CD4-positive, alpha-beta T cell treated with Interleukin-17A for 1 hour (primary cell): ENCODE results near the gene GPR139.

ENCODE experiments used
- DNase-seq: peaks from one replicate; pipeline ENCODE4 v3.0.0-alpha.2; 2020

GPR139 gene

GRCh38 chr16:20051611-20052010, 22.1 kb downstream of the GPR139 start:
- no peak for DNase-seq

DNA sequence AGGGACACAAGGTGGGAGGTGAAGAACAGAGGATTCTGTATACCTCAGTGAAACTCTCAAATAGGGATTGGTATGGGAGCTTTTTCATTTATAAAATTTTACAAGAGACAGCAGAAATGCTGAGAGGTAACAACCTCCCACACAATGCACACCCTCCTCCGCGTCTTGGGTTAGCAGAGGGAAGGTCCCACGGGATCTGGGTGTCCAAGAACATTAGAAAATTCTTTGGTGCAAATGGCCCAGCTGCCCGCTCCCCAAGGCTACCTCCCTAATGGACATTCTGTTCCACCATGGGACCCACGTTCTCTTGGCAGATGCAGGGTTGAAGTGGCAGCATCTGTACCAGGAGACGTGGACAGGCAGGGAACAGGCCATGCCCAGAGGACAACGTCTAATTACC, 22.5 kb downstream of the GPR139 start:
- no peak for DNase-seq

GRCh38 chr16:20049831-20050230, 23.9 kb downstream of the GPR139 start:
- no peak for DNase-seq

DNA sequence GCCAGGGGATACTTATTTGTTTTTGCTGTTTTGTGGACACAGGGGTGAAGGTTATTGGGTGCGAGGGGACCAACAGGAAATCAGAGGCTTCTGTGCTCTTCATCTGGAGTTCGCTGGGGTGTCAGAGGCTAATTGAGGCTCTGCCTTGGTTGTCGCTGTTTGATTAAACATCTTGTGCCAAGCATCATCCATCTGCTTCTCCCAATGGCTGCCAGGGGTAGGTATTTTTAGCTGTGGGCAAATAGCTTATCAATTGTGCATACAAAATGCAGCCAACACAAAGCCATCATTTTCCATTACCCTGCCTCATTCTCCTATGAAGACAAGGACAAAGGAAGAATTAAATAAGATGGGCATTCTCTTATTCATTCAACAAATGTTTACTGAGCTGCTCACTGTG, 27.8 kb downstream of the GPR139 start:
- no peak for DNase-seq

DNA sequence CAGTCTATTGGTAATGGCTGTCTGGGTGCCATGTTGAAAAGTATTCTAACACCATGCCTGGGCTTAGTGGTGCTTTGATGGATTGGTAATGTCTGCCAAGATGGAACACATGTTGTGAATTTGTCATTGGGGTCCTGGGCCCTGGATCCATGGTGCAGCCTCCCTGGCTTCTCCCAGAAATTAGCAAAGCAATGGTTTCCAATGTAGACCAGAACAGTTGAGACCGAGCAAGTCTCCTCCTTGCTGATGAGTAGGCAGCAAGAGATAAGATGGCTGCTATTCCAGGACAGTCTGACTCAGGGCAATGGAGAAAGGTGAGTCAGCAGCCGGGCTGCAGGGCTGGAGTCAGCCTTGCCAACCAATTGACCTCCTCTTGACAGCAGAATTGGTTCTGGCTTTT, 30.8 kb downstream of the GPR139 start:
- DNase-seq, result no peak

DNA sequence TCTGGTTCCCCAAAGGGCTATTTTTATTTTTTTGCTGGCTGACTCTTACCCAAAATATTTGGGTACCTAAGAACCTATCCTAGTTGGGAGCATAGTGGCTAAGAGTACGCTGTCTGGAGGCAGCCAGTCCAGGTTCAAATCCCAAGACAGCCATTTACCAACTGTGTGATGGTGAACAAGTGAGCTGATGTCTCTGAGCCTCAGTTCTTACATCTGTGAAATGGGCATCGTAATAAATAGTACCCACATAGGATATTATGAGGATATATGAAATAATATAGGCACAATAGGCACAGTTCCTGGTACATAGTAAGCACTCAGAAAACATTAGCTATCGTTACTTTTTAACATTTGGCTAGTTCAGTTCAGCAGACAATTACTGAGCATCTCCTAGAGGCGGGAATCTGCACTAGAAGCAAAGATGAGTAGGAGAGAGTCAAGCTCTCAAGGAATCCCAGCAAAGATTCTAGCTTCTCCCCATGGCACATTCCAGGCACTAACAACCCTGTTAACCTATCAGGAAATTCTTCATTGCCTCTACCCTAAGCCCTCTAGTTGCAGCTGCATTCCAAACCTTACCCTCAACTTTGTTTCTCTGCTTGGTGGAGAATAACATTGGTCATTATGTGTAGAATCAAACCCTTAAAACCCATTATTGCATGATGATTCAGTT, 31.6 kb downstream of the GPR139 start:
- DNase-seq, result no peak

- no peak for DNase-seq
Observed at GRCh38 chr16:20040011-20040410, 33.7 kb downstream of the GPR139 start.

DNA sequence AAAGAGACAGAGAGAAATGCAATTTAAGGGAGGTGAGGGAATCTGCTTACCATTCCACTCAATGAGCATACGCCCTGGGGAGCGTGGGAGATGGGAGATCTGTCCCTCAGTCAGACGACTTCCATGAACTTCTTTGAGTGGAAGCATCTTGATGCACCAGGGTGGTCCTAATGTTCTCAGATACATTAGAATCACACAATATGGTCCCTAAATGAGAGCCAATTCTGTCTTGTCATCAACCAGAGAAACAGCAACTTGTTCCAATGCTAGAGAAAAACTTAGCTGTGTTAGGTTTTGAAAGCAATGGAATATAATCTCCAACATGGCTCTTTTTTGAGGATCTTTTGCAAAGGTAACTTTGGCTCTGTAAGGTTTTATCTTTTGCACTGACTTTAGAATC, 44.1 kb downstream of the GPR139 start:
- DNase-seq, result no peak

GRCh38 chr16:20026361-20027072, 47.2 kb downstream of the GPR139 start:
- DNase-seq, result no peak

- DNase-seq, result no peak
Observed at GRCh38 chr16:20023190-20023589, 50.5 kb downstream of the GPR139 start.

- no peak for DNase-seq
Observed at GRCh38 chr16:20020976-20021375, 52.7 kb downstream of the GPR139 start.

DNA sequence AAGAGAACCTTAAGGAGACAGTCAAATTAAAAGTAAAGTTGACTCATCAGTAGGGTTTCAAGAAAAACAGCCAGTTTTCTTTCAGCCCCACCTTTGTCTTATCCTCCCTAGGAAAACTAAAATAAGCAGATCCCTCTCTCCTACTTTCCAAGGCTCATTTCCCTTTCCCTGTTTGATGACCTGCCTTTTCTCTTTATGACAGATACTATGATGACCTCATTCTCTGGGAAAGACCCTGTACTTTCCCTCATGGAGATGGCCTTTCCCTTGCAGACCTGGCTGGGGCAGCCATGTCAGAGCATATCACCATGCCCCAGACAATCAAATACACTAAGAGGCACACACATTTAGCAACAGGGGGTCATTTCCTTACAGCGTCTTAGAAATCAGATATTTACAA, 53.6 kb downstream of the GPR139 start:
- DNase-seq, result no peak

DNA sequence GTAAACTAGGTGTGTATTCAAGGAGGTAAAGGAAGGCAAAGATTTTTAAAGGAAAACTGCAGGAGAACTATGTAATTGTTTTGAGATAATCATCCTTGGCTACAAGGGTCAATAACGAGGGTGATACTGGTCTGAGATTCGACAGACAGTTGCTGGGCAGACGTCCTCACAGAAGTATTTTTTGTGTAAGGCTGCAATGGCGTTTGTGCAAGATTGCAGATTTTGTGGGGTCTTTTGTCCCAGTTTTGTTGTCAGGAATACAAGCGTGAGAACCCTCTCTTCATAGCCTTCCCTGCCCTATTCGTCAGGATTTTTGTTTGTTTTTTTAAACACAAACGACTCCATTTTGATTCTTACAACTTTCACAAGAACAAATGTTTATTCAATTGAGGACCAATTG, 57.5 kb downstream of the GPR139 start:
- no peak for DNase-seq

DNA sequence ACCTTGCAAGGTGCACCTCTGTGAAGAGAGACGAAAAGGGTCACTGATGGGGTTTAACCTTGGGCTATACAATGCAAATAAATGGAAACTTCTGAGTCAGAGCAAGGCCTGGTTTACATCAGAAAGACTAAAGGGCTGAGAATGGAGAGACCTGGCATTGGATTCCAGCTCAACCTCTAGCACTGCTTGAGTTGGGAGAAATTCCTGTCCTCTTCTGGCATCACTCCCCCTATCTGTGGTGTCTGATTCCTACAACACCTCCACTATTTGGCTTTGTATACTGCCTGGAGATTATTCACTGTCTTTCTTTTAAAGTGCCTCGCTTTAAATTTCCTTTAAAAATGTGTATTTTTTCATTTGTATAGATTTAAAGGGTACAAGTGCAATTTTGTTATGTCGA, 68.8 kb downstream of the GPR139 start:
- DNase-seq, result no peak

GRCh38 chr16:20002936-20003335, 70.8 kb downstream of the GPR139 start:
- no peak for DNase-seq

- no peak for DNase-seq
Observed at GRCh38 chr16:20001856-20002707, 71.6 kb downstream of the GPR139 start.

DNA sequence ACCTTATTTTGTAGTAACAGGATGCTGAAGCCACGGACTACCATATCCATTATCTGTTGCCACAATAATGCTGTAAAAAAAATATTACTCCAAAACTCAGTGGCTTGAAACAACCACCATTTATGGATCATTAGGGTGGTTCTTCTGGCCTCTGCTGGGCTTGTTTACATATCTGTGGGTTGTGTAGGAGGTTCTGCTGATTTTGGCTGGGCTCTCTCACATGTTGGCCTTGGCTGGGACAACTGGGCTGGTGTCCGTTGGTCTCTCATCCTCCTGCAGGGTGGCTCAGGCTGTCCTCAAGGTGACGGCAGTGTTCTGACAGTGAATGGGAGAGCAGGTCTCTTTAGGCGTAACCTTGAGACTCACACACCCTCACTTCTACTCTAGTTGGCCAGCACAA, 76.0 kb downstream of the GPR139 start:
- DNase-seq, result no peak

- DNase-seq, result no peak
Observed at GRCh38 chr16:19997264-19997663, 76.4 kb downstream of the GPR139 start.

DNA sequence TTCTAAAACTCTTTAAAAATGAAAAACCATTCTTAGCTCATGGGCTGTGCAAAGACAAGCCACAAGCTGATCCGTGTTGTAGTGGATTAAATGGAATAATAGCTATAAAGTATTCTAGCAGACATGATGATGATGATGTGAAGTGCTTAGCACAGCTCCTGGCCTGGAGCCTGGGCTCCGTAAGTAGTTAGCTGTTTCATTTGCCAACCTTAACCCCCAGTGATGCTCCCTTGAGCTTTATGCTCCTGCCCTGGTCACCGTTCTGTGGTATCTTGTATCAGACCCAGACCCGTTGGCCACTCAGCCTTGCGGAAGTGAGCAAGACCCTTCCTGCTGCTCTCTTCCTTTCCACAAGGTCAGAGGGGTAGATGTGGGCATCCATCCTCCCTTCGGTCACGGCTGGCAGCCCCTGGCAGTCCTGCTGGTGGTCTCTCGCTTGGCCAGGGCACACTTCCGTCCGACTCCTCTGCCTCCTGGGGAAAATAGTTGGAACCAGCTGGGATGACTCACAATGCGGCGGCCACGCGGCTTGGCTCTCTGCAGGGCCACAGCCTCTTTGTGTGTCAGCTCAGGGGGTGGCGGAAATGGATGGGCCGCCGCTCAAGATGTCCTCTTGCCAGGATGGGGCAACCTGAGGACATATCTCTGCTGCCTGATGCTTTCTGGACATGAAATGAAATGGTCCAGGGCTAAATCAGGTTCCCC, 79.1 kb downstream of the GPR139 start:
- DNase-seq, result no peak

GRCh38 chr16:19991614-19992013, 82.1 kb downstream of the GPR139 start:
- no peak for DNase-seq

GRCh38 chr16:19984135-19984534, 89.6 kb downstream of the GPR139 start:
- DNase-seq, result no peak
